SK-N-MC (cell line): ENCODE data around the gene INSYN1.

ENCODE experiments used
- DNase-seq: peaks from one replicate; pipeline ENCODE4 v3.0.0-alpha.2; 2011; ENCODE audit warnings: low read depth, low spot score
- H3K27ac ChIP-seq: fragments of 200-600 bp; sonication (generic); 2 replicates; pipeline ENCODE4 v1.5.1; 2016; ENCODE audit warnings: mixed run types
- H3K36me3 ChIP-seq: fragments of 200-600 bp; sonication (generic); 2 replicates; pipeline ENCODE4 v1.6.1; 2017; ENCODE audit warnings: antibody characterized with exemption, low read length, mixed read lengths; ENCODE audit not compliant: insufficient read depth
- H3K4me3 ChIP-seq: fragments of 200-600 bp; sonication (generic); 2 replicates; pipeline ENCODE4 v1.5.1; 2016
- H3K9ac ChIP-seq: fragments of 200-600 bp; sonication (generic); 2 replicates; pipeline ENCODE4 v1.8.0; 2017; ENCODE audit warnings: mixed run types, mixed read lengths; ENCODE audit not compliant: insufficient read length
- H3K9me3 ChIP-seq: fragments of 200-600 bp; sonication (generic); 2 replicates; pipeline ENCODE4 v1.6.1; 2017; ENCODE audit warnings: low read depth, mild to moderate bottlenecking, antibody characterized with exemption, low read length, moderate library complexity, mixed read lengths
- EZH2 ChIP-seq: fragments of 200-600 bp; sonication (generic); IDR thresholded peaks from one replicate; pipeline ENCODE4 v1.6.1; 2017; ENCODE audit warnings: antibody characterized with exemption
- FOXP2 ChIP-seq: optimal IDR thresholded peaks from 2 replicates; pipeline ENCODE3; 2011; ENCODE audit warnings: mild to moderate bottlenecking, moderate library complexity; ENCODE audit not compliant: insufficient read depth; ENCODE audit errors: extremely low read length, control extremely low read depth
- POLR2AphosphoS5 ChIP-seq: IDR thresholded peaks from 2 replicates; pipeline ENCODE4 v1.6.1; 2012; ENCODE audit warnings: mild to moderate bottlenecking, low read depth, low read length, borderline replicate concordance

Gene INSYN1

GRCh38 chr15:73752806-73753193, 351 bp downstream of the INSYN1 start:
- DNase-seq, result no peak
- Histone ChIP-seq H3K9me3 (no peaks in the 10 kb centered on the region), H3K27ac (no peak overlapping the region), H3K9ac (no peak overlapping the region), H3K36me3 (no peaks in the 10 kb centered on the region), H3K4me3 (peak overlapping the region; percentile 68)
- TF ChIP-seq POLR2AphosphoS5, result no peak
- no peak for TF ChIP-seq EZH2
- TF ChIP-seq FOXP2, result no peak

- no peak overlapping the region for H3K9ac ChIP-seq
- H3K27ac ChIP-seq, result no peak overlapping the region
- H3K9me3 ChIP-seq, result no peaks in the 10 kb centered on the region
- no peaks in the 10 kb centered on the region for H3K36me3 ChIP-seq
- no peak for TF ChIP-seq FOXP2
- TF ChIP-seq EZH2, result peak; percentile 94
- peak overlapping the region; percentile 68 for H3K4me3 ChIP-seq
- no peak for DNase-seq
Observed at GRCh38 chr15:73751899-73752805, 999 bp downstream of the INSYN1 start.

- no peaks in the 10 kb centered on the region for H3K36me3 ChIP-seq
- H3K9me3 ChIP-seq, result no peaks in the 10 kb centered on the region
- no peak for DNase-seq
- H3K27ac ChIP-seq, result no peak overlapping the region
- H3K9ac ChIP-seq, result no peak overlapping the region
- TF ChIP-seq FOXP2 (no peak), POLR2AphosphoS5 (no peak), EZH2 (no peak)
- H3K4me3 ChIP-seq, result no peak overlapping the region
Observed at GRCh38 chr15:73751511-73751898, 1.6 kb downstream of the INSYN1 start.

- H3K36me3 ChIP-seq, result no peaks in the 10 kb centered on the region
- H3K27ac ChIP-seq, result no peak overlapping the region
- H3K4me3 ChIP-seq, result no peak overlapping the region
- TF ChIP-seq POLR2AphosphoS5 (no peak), EZH2 (no peak), FOXP2 (no peak)
- no peak overlapping the region for H3K9ac ChIP-seq
- no peak for DNase-seq
- no peaks in the 10 kb centered on the region for H3K9me3 ChIP-seq
Observed at GRCh38 chr15:73750951-73751350, 2.2 kb downstream of the INSYN1 start.

GRCh38 chr15:73750438-73750837, 2.7 kb downstream of the INSYN1 start:
- Histone ChIP-seq H3K9me3 (no peaks in the 10 kb centered on the region), H3K4me3 (no peak overlapping the region), H3K27ac (no peak overlapping the region), H3K36me3 (no peaks in the 10 kb centered on the region), H3K9ac (no peak overlapping the region)
- no peak for DNase-seq
- TF ChIP-seq FOXP2 (no peak), EZH2 (no peak), POLR2AphosphoS5 (no peak)

- H3K9ac ChIP-seq, result no peak overlapping the region
- no peaks in the 10 kb centered on the region for H3K36me3 ChIP-seq
- TF ChIP-seq EZH2, result no peak
- H3K4me3 ChIP-seq, result no peak overlapping the region
- H3K27ac ChIP-seq, result no peak overlapping the region
- no peaks in the 10 kb centered on the region for H3K9me3 ChIP-seq
- no peak for DNase-seq
Observed at GRCh38 chr15:73749971-73750370, 3.2 kb downstream of the INSYN1 start.

- H3K9me3 ChIP-seq, result no peaks in the 10 kb centered on the region
- H3K36me3 ChIP-seq, result no peaks in the 10 kb centered on the region
- no peak overlapping the region for H3K27ac ChIP-seq
- no peak for DNase-seq
- TF ChIP-seq EZH2 (no peak), FOXP2 (no peak), POLR2AphosphoS5 (no peak)
- H3K9ac ChIP-seq, result no peak overlapping the region
- no peak overlapping the region for H3K4me3 ChIP-seq
Observed at GRCh38 chr15:73749533-73749932, 3.6 kb downstream of the INSYN1 start.

- H3K36me3 ChIP-seq, result no peaks in the 10 kb centered on the region
- no peaks in the 10 kb centered on the region for H3K9me3 ChIP-seq
- H3K9ac ChIP-seq, result no peak overlapping the region
- no peak for TF ChIP-seq FOXP2
- no peak for TF ChIP-seq POLR2AphosphoS5
- no peak for TF ChIP-seq EZH2
- no peak overlapping the region for H3K27ac ChIP-seq
- DNase-seq, result no peak
- no peak overlapping the region for H3K4me3 ChIP-seq
Observed at GRCh38 chr15:73748730-73749129, 4.4 kb downstream of the INSYN1 start.
